Thoracic aorta (tissue), 2 donors: ENCODE measurements around the gene OR2L5. TPM values are rescaled to one million over a fixed set of nuclear protein-coding genes. Genes with fewer than 3 reads are reported as not detected.

ENCODE experiments used
- ATAC-seq: fragments of 150-250 bp; one replicate; pipeline ENCODE4 v1.8.0; 2017; ENCODE audit warnings: low read depth; ENCODE audit not compliant: insufficient number of reproducible peaks, low FRiP score
- DNase-seq: peaks from one replicate; pipeline ENCODE4 v3.0.0-alpha.2; 2020; ENCODE audit warnings: low spot score
- H3K27ac ChIP-seq, 2 donors: fragments of 200-600 bp; sonication (generic); 1 replicate in 1 of 2; 2 replicates in 1 of 2; pipeline ENCODE4 v1.5.1; 2016; ENCODE audit warnings: mild to moderate bottlenecking in 2 of 2, moderate library complexity in 2 of 2
- H3K27me3 ChIP-seq: fragments of 200-600 bp; sonication (generic); replicated peaks from 2 replicates; pipeline ENCODE4 v1.6.0; 2016; ENCODE audit warnings: mild to moderate bottlenecking; ENCODE audit not compliant: insufficient read depth
- H3K36me3 ChIP-seq: fragments of 200-600 bp; sonication (generic); one replicate; pipeline ENCODE4 v1.5.1; 2016
- H3K4me1 ChIP-seq, 2 donors: fragments of 200-600 bp; sonication (generic); 1 replicate in 1 of 2; 2 replicates in 1 of 2; pipeline versions ENCODE4 v1.5.1 to v1.6.0; 2016; ENCODE audit warnings: low read depth in 2 of 2, mild to moderate bottlenecking in 1 of 2; ENCODE audit not compliant: control insufficient read depth in 1 of 2
- H3K4me3 ChIP-seq: fragments of 200-600 bp; sonication (generic); 2 replicates; pipeline ENCODE4 v1.5.1; 2016; ENCODE audit warnings: mild to moderate bottlenecking
- H3K9me3 ChIP-seq: fragments of 200-600 bp; sonication (generic); 2 replicates; pipeline ENCODE4 v1.5.1; 2016
- total RNA-seq, 2 donors: library from RNA; depleted of rRNA; stranded (reverse); fragments of >200 nt; gene quantifications; one replicate each; pipeline versions ENCODE4 v1.1.0 to v1.2.3, GENCODE V29; 2016
- TF ChIP-seq, protein P1 (sequence below): fragments of 200-600 bp; sonication (generic); IDR thresholded peaks from one replicate; pipeline ENCODE4 v1.5.1; 2019; ENCODE audit warnings: antibody characterized with exemption

OR2L5 gene
- total RNA-seq, 2 donors from 2014 or later = not detected

- ATAC-seq (no peak), DNase-seq (no peak)
- no peaks in the 10 kb centered on the region for H3K4me1 ChIP-seq
- H3K27ac ChIP-seq = no peak overlapping the region
- no peaks in the 10 kb centered on the region for H3K27me3 ChIP-seq
- no peaks in the 10 kb centered on the region for H3K9me3 ChIP-seq
- TF ChIP-seq, protein P1, sequence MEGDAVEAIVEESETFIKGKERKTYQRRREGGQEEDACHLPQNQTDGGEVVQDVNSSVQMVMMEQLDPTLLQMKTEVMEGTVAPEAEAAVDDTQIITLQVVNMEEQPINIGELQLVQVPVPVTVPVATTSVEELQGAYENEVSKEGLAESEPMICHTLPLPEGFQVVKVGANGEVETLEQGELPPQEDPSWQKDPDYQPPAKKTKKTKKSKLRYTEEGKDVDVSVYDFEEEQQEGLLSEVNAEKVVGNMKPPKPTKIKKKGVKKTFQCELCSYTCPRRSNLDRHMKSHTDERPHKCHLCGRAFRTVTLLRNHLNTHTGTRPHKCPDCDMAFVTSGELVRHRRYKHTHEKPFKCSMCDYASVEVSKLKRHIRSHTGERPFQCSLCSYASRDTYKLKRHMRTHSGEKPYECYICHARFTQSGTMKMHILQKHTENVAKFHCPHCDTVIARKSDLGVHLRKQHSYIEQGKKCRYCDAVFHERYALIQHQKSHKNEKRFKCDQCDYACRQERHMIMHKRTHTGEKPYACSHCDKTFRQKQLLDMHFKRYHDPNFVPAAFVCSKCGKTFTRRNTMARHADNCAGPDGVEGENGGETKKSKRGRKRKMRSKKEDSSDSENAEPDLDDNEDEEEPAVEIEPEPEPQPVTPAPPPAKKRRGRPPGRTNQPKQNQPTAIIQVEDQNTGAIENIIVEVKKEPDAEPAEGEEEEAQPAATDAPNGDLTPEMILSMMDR = no peak
- no peak overlapping the region for H3K4me3 ChIP-seq
- H3K36me3 ChIP-seq = no peaks in the 10 kb centered on the region
These were observed 51.6 kb downstream of the OR2L5 start for GRCh38 chr1:248065071-248065470.

DNA sequence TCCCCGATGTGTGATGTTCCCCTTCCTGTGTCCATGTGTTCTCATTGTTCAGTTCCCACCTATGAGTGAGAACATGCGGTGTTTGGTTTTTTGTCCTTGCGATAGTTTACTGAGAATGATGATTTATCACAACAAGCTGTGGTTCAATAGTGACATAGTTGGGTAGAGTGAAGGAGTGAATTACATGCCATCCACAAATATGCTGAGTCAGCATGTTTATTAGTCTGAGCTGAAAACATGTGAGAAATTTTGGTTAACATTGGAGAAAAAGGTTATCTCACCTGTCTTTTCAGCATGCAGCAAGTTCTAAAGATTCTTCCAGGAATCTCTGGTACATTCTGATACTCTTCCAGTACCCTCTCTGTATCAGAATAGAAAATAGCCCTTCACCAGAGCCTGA is 52.1 kb downstream of the OR2L5 start:
- Histone ChIP-seq H3K9me3 (no peaks in the 10 kb centered on the region), H3K36me3 (no peaks in the 10 kb centered on the region), H3K27me3 (no peaks in the 10 kb centered on the region), H3K4me3 (no peak overlapping the region), H3K4me1 (no peaks in the 10 kb centered on the region), H3K27ac (no peak overlapping the region)
- no peak for DNase-seq
- TF ChIP-seq, protein P1 = no peak
- ATAC-seq = no peak

Other genes with a start within 250 kb of the OR2L5 start
- gene OR14A16, start 189.5 kb upstream of the OR2L5 start, total RNA-seq = not detected
- gene OR11L1, start 171.8 kb upstream of the OR2L5 start, total RNA-seq = not detected
- gene TRIM58, start 156.5 kb upstream of the OR2L5 start, total RNA-seq = under 1 TPM; 0.14 to 0.99 TPM
- not detected for gene OR2W3, start 118.1 kb upstream of the OR2L5 start, total RNA-seq
- gene OR2T8, start 93.4 kb upstream of the OR2L5 start, total RNA-seq = not detected
- gene OR2AJ1, start 88.8 kb upstream of the OR2L5 start, total RNA-seq = not detected
- not detected for gene OR2L8, start 64.8 kb upstream of the OR2L5 start, total RNA-seq
- not detected for gene OR2AK2, start 48.4 kb upstream of the OR2L5 start, total RNA-seq
- not detected for gene OR2L2, start 16.4 kb downstream of the OR2L5 start, total RNA-seq
- gene OR2L3, start 33.2 kb downstream of the OR2L5 start, total RNA-seq = not detected
- not detected for gene OR2L13, start 81.5 kb downstream of the OR2L5 start, total RNA-seq
- gene OR2M5, start 131.5 kb downstream of the OR2L5 start, total RNA-seq = not detected
- not detected for gene OR2M2, start 161.2 kb downstream of the OR2L5 start, total RNA-seq
- not detected for gene OR2M3, start 183.6 kb downstream of the OR2L5 start, total RNA-seq
- gene OR2M4, start 217.8 kb downstream of the OR2L5 start, total RNA-seq = not detected